ENCODE results near the gene IQCE.

The IQCE gene

DNA sequence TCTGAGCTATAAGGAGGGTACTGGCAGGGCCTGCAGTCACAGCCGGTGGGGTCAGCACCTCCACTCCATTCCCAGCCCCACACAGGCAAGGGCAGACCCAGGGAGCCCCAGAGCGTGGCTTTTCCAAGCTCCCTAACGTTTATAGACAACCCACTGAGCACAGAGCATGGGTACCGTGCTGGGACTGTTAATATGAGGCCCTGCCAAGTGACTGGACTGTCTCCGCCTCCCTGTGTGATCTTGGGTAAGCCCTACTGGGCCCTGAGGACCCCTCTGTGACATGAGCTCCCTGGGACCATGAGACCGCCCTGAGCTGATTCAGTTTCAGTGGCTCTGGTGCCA, 85.4 kb downstream of the IQCE start:
- no peak for DNase-seq (ENCODE audit: low read depth in 1 of 2, low spot score in 1 of 2)

DNA sequence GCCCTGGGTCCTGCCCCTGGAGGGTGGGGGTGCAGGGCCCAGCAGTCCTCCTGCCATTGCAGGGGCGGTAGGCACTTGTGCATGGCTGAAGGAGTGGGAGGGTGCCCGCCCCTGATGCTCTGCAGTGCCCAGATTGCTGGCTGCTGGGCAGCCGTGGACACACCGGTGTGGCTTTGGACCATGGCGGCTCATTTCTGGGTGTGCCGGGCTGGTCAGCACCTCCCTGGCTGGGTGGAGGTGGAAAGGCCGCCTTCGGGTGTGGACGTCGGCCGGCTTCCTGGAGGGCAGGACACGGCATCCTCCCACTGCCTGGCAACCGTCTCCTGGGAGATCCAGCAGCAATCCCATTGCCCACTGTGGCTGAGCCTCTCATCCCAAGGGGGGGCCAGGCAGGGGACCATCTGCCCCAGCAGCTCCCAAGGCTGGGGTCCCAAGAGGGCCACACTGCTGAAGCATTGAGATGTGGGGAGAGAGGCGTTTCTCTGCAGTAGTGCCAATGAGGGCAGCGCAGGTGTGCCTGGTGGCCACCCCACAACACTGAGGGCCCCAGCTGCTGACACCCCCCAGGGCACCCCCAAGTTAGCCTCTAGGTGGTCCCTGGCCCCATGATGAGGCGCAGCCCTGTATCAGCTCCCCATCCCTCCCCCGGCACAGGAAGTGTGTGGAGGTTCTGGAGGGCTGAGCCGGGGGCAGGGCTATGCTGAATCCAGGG, 85.9 kb downstream of the IQCE start:
- no peak for DNase-seq (ENCODE audit: low read depth in 1 of 2, low spot score in 1 of 2)

DNA sequence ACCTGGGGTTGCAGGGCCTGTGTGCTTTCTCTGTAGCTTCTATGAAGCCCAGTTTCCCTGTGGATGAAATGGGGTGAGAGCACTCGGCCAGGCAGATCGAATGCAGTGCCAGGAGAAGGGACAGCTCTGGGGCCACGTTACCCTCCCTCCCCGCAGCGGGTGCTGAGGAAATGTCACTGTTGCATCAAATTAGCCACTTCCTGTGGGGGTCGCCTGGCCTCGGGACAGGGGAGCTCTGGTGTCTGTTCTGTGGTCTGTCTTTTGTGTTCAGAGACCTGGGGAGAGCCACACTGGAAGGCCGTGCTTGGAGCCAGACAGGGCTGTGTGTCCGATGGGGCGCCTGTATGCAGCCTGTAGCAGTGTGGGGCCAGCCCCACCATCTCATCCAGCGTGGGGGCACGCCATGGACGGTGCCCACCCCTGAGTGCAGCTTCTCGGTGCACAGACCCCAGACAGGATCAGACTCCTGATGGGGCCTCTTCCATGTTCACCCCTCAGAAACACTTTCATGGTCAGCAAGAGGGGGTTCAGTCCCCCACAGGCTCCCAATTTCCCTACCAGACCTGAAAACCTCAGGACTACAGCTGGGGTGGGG, 86.6 kb downstream of the IQCE start:
- no peak for DNase-seq (ENCODE audit: low read depth in 1 of 2, low spot score in 1 of 2)

DNA sequence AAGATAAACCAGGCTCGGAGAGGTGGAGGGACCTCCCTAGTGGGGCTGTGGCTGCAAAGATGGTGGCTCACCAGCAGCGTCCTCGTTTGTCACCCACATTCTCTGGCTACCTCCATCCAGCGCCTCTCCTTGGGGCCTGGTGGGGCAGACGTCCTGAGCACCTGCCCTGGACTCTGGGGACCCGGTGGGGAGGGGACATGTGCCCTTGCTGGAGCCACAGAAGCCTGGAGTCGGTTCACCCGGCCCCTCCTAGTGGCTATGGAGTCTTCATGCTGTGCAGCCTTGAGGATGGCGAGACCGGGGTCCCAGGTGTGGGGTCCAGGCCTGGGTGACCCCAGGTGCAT, 87.5 kb downstream of the IQCE start:
- no peak for DNase-seq (ENCODE audit: low read depth in 1 of 2, low spot score in 1 of 2)

DNA sequence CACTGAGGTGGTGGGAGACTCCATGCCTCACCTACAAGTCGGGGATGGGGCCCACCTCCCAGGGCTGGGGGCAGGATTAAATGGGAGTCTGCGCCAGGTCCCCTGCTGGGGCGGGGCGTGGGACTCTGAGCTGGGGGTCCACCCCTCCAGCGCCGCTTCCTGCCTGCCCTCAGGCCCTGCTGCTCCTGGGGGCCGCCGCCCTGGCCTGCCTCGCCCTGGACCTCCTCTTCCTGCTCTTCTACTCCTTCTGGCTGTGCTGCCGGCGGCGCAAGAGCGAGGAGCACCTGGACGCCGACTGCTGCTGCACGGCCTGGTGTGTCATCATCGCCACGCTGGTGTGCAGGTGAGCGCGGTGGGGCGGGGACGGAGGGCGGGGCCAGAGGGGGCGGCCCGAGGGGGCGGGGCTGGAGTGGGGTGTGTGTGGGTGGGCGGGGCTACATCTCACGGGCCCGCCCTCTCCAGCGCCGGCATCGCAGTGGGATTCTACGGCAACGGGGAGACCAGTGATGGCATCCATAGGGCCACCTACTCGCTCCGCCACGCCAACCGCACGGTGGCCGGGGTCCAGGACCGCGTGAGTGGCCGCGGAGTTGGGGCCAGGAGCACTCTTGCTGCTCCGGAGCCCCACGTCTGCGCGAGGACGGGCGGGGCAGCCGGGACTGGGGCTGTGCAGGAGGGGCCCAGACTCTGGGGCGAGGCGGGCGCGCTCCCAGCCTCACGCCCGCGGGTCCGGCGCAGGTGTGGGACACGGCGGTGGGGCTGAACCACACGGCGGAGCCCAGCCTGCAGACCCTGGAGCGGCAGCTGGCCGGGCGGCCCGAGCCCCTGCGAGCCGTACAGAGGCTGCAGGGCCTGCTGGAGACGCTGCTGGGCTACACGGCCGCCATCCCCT, 88.1 kb downstream of the IQCE start:
- DNase-seq (ENCODE audit: low read depth in 1 of 2, low spot score in 1 of 2) = no peak

DNA sequence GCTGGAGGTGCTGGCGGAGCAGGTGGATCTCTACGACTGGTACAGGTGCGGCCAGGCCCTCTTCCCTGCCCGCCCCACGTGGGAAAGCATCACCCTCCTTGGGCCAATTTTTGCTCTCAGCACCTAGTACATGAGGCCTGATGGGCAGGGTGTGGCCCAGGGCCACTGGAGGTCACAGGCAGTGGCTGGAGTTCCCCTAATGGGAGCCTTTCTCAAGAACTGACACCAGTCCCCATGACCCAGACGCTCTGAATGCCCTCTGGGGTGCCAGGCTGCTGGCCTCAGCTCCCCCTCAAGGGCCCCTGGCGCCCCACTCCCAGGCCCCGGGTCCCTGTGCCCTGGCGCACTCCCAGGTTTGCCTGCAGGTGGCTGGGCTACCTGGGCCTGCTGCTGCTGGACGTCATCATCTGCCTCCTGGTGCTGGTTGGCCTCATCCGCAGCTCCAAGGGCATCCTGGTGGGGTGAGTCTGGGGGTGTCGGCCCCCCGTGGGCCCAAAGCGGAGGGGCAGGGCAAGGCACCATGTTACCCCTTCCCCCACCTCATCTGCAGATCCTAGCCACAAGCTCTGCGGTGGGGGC, 88.9 kb downstream of the IQCE start:
- DNase-seq (ENCODE audit: low read depth in 1 of 2, low spot score in 1 of 2) = no peak

DNA sequence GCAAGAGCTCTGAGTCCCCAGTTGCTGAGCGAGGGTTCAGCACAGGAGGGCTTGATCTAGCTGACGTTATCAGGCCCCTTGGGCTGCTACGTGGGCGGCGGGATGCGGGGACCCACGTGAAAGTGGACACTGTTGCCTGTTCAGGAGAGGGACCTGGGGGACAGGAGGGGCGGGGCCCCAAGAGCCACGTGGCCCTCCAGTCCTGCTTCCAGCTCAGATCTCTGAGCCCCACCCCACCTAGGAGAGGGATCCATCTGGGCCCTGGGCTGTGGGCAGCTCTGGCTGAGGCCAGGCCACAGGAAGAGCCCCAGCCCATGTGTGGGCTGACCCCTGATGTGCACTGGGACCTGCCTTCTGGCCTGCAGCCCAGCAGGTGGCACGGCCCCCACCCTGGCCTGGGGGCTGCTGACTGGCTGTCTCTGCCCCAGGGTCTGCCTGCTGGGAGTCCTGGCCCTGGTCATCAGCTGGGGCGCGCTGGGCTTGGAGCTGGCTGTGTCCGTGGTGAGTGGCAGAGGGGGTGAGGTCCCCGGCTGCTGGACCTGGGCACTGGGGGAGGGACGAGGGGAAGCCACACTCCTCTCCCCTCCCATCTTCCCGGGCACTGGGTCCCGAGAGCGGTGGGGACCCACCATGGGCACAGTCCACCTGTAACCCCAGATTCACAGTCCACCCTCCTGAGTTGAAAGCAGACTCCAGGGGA, 90.5 kb downstream of the IQCE start:
- DNase-seq (ENCODE audit: low read depth in 1 of 2, low spot score in 1 of 2) = no peak

DNA sequence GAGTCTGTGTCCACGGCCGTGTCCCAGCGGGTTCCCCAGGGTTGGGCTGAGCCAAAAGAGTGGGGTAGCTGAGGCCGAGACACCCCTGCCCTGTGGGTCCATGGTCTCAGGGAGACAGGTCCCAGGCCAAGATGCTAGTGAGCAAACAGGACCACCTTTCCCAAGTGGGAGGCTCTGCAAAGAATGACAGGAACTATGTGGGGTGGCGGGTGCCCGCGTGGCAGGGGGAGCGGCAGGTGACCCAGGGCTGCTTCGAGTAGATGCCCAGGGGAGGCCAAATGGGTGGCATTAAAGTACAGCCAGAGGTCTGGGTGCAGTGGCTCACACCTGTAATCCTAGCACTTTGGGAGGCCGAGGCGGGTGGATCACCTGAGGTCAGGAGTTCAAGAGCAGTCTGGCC, 91.2 kb downstream of the IQCE start:
- no peak for DNase-seq (ENCODE audit: low read depth in 1 of 2, low spot score in 1 of 2)

DNA sequence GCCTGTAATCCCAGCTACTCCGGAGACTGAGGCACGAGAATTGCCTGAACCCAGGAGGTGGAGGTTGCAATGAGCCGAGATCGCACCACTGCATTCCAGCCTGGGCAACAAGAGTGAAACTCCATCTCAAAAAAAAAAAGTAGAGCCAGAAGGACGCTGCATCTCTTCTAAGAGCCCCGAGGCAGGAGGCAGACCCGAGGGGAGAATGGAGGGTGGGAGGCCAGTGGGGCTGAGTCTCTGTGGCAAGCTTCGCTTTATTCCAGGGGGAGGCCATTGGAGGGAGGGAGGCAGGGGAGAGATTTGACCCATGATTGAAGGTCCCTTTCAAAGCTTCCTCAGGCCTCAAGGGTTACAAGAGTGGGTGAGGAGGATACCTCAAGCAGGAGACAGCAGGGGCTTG, 91.7 kb downstream of the IQCE start:
- no peak for DNase-seq (ENCODE audit: low read depth in 1 of 2, low spot score in 1 of 2)

DNA sequence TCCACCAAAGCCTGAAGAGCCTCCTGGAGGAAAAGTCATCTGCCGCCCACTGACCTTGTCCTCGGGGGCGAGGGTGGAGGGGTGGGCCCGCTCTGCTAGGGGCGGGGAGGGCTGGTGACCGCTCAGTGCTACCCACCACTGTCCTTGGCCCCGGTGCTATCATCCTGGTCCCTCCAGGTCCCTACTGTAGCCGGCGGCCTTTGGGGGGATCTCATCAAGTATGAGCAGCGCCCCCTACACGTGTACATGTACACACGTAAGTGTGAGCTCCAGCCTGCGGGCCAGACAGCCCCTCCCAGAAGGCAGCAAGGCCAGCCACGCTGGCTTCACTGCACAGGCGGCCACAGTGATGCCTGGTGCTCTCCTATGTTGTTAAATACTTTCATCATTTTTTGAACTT, 92.6 kb downstream of the IQCE start:
- no peak for DNase-seq (ENCODE audit: low read depth in 1 of 2, low spot score in 1 of 2)

DNA sequence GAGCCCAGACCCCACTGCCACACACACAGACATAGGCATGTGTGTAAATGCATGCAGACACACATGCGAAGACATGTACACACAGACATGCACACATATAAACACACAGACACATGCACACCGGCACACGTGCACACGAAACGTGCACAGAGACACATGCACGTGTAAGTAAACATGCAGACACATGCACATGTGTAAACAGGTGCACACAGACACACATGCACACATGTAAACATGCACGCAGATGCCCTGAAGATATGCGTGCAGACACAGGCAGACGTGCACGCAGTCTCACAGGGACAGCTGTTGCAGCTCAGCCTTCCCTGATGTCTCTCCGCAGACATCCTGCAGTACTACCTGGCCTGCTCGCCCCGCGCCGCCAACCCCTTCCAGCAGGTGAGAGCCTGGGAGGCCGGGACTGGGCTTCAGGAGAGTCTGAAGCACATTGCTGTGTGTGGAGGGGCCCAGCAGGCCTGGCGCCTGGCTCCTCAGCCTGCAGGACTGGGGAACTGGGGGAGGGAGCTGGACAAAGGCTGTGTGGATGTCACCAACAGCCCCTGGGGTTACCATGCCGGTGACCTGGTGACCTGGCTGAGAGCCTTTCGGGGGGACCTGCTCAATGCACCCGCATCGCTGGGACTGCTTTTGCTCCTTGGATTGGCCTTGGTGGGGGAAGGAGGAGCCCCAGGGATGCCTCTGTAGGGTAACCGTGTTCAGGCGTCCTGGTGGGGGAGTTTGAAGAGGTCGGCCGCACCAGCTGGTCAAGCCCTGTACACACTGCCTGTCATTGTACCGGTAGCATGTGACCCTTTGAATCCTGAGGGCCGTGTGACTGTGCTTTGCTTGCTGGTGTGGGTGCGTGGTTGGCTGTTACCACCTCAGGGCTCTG, 93.3 kb downstream of the IQCE start:
- no peak for DNase-seq (ENCODE audit: low read depth in 1 of 2, low spot score in 1 of 2)

DNA sequence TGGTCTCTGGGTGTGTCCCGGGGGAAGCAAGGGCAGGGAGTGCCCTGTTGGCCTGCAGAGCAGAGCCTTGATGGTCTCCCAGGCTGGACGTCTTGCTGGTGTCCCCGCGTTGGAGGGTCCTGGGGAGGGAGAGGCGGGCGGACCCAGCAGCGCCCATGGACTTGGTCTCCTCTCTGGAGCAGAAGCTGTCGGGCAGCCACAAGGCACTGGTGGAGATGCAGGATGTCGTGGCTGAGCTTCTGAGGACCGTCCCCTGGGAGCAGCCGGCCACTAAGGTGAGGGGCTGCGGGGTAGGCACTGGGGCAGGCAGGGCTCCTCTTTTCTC, 93.9 kb downstream of the IQCE start:
- no peak for DNase-seq (ENCODE audit: low read depth in 1 of 2, low spot score in 1 of 2)

DNA sequence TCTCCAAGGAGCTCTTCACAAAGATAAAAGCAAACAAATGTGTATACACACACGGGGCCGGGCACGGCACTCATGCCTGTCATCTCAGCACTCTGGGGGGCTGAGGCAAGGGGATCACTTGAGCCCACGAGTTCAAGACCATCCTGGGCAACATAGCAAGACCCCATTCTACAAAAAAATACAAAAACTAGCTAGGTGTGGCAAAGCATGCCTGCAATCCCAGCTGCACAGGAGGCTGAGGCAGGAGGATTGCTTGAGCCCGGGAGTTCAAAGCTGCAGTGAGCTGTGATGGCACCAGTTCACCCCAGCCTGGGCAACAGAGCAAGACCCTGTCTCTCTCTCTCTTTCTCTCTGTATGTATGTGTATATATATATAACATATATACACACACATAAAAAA, 95.3 kb downstream of the IQCE start:
- DNase-seq (ENCODE audit: low read depth in 1 of 2, low spot score in 1 of 2) = no peak

DNA sequence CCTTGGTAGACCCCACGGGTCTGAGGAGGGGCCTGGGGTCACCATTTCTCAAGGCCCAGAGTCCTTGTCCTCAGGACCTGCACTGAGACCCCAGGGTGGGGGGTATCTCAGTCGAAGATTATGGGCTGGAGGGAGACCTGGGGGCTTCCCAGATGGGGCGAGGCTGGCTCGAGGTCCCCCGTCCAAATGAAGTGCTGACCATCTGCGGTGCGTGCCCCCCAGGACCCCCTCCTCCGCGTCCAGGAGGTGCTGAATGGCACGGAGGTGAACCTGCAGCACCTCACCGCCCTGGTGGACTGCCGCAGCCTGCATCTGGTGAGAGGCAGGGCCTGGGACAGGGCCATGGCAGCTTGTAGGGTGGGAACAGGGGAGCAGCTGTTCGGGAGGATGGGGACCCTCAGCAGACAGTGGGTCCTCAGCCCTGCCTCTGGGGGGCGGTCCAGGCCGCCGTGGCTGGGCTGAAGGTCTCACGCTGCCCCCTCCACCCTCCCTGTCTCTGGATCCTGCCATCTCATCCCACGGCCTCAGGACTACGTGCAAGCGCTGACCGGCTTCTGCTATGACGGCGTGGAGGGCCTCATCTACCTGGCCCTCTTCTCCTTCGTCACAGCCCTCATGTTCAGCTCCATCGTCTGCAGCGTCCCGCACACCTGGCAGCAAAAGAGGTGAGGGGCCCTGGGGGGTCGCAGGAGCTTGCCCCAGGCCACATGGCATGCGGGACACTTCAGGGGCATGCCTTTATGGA, 97.3 kb downstream of the IQCE start:
- DNase-seq (ENCODE audit: low read depth in 1 of 2, low spot score in 1 of 2) = no peak

DNA sequence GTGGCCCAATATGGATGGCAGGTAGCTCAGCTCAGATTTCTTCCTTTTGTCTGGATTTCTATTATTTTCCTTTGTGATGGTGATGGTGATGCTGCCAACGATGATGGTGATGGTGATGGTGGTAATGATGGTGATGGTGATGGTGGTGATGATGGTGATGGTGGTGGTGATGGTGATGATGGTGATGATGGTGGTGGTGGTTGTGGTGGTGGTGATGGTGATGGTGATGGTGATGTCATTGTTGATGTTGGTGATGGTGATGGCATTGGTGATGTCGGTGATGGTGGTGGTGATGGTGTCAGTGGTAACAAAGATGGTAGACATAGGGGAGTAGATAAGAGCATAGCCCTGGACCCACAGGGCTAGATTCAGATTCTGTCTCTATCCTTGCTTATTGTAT, 98.4 kb downstream of the IQCE start:
- no peak for DNase-seq (ENCODE audit: low read depth in 1 of 2, low spot score in 1 of 2)

DNA sequence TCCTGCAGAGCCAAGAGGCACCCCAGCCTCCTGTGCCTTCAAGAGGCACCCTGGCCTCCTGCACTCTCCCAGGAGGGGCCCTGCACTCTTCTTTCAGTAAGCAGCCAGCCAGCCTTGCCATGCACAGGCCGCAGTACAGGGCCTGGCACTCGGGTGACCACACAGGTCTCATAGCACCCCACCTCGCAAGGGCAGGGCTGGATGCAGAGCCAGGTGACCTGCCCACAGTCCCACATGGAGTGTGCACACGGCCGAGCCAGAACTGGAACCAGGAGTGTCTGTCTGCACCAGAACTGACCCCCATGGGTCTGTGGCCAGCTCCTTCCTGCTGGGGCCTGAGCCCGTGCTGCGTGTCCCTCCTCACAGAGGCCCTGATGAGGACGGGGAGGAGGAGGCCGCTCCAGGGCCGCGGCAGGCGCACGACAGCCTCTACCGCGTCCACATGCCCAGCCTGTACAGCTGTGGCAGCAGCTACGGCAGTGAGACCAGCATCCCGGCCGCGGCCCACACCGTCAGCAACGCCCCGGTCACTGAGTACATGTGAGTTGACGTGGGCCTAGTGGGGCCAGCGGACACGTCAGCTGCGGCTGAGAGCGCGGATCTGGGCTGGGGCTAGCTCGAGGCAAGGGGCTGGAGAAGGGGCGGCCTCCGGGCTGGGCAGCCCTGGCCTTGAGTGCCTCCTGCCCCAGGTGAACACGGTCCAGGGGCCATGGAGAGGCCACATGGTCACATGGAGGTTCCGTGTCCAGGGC, 99.3 kb downstream of the IQCE start:
- DNase-seq (ENCODE audit: low read depth in 1 of 2, low spot score in 1 of 2) = no peak

DNA sequence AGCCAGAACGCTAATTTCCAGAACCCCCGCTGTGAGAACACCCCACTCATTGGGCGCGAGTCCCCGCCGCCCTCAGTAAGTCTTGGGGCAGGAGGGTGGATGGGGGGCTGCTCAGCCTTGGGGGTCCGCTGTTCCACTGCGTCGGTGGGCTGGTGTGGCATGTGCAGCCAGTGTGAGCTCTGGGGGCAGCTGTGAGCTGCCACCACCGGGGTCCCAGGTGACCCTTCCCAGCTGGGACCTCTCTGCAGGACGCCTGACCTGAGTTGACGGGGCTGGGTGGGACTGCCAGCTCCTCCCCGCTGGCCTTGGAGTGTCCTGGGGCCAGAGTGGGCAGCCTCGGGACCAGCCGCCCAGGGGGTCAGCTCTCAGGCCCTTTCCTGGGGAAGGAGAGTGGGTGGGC, 100.2 kb downstream of the IQCE start:
- DNase-seq (ENCODE audit: low read depth in 1 of 2, low spot score in 1 of 2) = no peak

DNA sequence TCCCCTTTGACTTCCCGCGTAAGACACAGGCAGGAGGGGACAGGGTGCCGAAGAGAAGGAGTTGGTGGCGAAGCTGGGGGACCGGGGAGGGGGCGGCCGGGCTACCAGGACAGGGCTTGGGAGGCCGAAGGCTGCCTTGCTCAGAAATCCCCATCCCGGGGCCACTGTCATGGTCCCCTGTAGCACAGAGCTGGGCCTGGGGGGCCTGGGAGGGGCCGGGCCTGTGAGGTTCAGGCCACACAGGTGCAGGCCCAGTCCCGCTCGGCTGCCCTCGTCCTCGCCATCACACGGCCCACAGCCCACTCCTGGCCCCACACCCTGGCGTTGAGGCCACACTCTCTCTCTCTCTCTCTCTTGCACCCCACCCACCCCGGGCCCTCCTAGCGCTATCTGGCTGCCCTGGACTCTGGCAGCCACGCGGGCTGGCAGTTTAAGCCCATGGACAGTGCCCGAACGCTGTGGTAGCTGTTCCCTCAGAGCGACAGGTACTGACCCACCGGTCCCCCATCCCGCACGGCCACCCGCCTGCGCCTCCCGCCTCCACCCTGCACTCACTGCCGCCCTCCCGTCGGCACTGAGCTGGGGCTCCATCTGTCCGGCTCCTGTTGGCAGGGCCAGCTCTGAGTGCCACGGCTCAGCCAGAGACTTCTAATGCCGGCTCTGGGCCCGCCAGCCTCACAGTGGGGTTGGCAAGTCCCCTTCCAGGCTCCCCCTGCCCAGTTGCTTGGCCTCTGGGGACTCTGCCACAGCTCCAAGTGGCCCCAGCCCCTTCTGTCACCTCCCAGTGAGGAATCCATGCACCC, 101.0 kb downstream of the IQCE start:
- no peak for DNase-seq (ENCODE audit: low read depth in 1 of 2, low spot score in 1 of 2)

Data from activated T-helper 1 cell treated with anti-CD3 and anti-CD28 coated beads, Interleukin-2, amount 50 U/mL, for 16 hours (primary cell).